MM.1S (cell line): ENCODE results near the gene GLIPR2.

Experiments used
- DNase-seq: peaks from one replicate; pipeline ENCODE4 v3.0.0-alpha.2; 2015
- H2AFZ ChIP-seq: fragments of 300-600 bp; sonication (generic); 2 replicates; pipeline ENCODE4 v1.6.0; 2016; ENCODE audit warnings: antibody characterized with exemption, low read length
- H3F3A ChIP-seq: fragments of 300-600 bp; sonication (generic); 2 replicates; pipeline ENCODE4 v1.6.1; 2016; ENCODE audit warnings: mild to moderate bottlenecking, antibody characterized with exemption, low read length, moderate library complexity, mixed read lengths; ENCODE audit not compliant: insufficient read depth
- H3K27ac ChIP-seq: fragments of 300-600 bp; sonication (generic); 2 replicates; pipeline ENCODE4 v1.5.1; 2016; ENCODE audit warnings: mild to moderate bottlenecking, low read length
- H3K27me3 ChIP-seq: fragments of 300-600 bp; sonication (generic); replicated peaks from 2 replicates; pipeline ENCODE4 v1.6.0; 2016; ENCODE audit warnings: low read length; ENCODE audit not compliant: insufficient read depth
- H3K36me3 ChIP-seq: fragments of 300-600 bp; sonication (generic); replicated peaks from 2 replicates; pipeline ENCODE4 v1.6.1; 2016; ENCODE audit warnings: mild to moderate bottlenecking, low read length, mixed read lengths; ENCODE audit not compliant: insufficient read depth
- H3K4me1 ChIP-seq: fragments of 300-600 bp; sonication (generic); 2 replicates; pipeline ENCODE4 v1.6.1; 2016; ENCODE audit warnings: low read length, mixed read lengths
- H3K4me2 ChIP-seq: fragments of 300-600 bp; sonication (generic); 2 replicates; pipeline ENCODE4 v1.6.0; 2016; ENCODE audit warnings: low read depth, low read length
- H3K4me3 ChIP-seq: fragments of 300-600 bp; sonication (generic); 2 replicates; pipeline ENCODE4 v1.5.1; 2016; ENCODE audit warnings: low read length, mixed read lengths
- H3K79me2 ChIP-seq: fragments of 300-600 bp; sonication (generic); 2 replicates; pipeline ENCODE4 v1.6.1; 2016; ENCODE audit warnings: mixed run types, low read length, mixed read lengths
- H3K9ac ChIP-seq: fragments of 300-600 bp; sonication (generic); 2 replicates; pipeline ENCODE4 v1.6.1; 2016; ENCODE audit warnings: low read length, mixed read lengths
- H3K9me2 ChIP-seq: fragments of 300-600 bp; sonication (generic); replicated peaks from 2 replicates; pipeline ENCODE4 v1.6.1; 2016; ENCODE audit warnings: mild to moderate bottlenecking, low read length, mixed read lengths; ENCODE audit not compliant: insufficient read depth
- H3K9me3 ChIP-seq: fragments of 300-600 bp; sonication (generic); replicated peaks from 2 replicates; pipeline ENCODE4 v1.6.1; 2016; ENCODE audit warnings: mild to moderate bottlenecking, low read length, mixed read lengths; ENCODE audit not compliant: insufficient read depth
- H4K20me1 ChIP-seq: fragments of 300-600 bp; sonication (generic); 2 replicates; pipeline ENCODE4 v1.6.1; 2016; ENCODE audit warnings: mild to moderate bottlenecking, low read length, moderate library complexity, mixed read lengths; ENCODE audit not compliant: insufficient read depth
- EZH2 ChIP-seq: fragments of 300-600 bp; sonication (generic); optimal IDR thresholded peaks from 2 replicates; pipeline ENCODE3; 2017; ENCODE audit warnings: low read depth, mild to moderate bottlenecking, antibody characterized with exemption, low read length, mixed read lengths
- EZH2phosphoT487 ChIP-seq: fragments of 300-600 bp; sonication (generic); IDR thresholded peaks from 2 replicates; pipeline ENCODE4 v1.6.1; 2018; ENCODE audit warnings: antibody characterized with exemption, low read length
- TF ChIP-seq, protein P1 (sequence below): fragments of 300-600 bp; sonication (generic); IDR thresholded peaks from 2 replicates; pipeline ENCODE4 v1.5.1; 2016; ENCODE audit warnings: antibody characterized with exemption, low read length, mixed read lengths

Gene GLIPR2

DNA sequence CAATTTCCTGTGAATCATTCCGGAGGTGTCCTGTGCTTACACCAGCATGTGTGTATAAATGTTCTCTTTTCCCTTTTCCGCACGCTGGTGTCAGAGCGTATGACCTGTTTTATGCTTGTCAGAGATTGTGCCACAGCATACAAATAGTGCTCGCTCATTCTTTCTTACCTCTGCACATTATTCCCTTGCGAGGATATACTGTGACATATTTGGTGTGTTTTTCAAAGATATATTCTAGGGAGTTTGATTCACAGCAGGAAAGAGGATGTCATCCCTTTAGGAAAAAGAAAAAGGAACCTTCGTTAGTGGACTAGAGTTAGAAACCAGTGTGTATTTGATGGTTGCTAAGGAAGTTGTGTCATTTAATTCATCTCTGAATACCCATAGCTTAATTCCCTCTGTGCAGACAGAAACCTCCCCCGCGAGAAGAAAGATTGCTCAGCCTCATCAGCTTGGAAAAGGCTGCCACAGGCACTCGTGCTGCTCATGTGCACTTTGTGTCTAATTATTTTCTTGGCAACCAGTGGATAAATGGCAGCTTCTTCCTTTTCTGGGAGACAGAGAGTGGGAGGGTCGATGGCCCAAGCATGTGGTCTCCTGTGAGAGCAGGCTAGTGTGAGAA lies 17.9 kb downstream of the GLIPR2 start:
- no peak overlapping the region for H3K4me2 ChIP-seq
- H3F3A ChIP-seq: peaks cover 33% of the 10 kb centered on the region
- no peaks in the 10 kb centered on the region for H3K27me3 ChIP-seq
- H3K4me1 ChIP-seq: peaks cover 31% of the 10 kb centered on the region
- no peak overlapping the region for H3K9ac ChIP-seq
- no peak overlapping the region for H3K27ac ChIP-seq
- H3K4me3 ChIP-seq: no peak overlapping the region
- DNase-seq: no peak
- H3K79me2 ChIP-seq: no peaks in the 10 kb centered on the region
- no peaks in the 10 kb centered on the region for H4K20me1 ChIP-seq
- no peaks in the 10 kb centered on the region for H3K36me3 ChIP-seq
- H3K9me2 ChIP-seq: no peaks in the 10 kb centered on the region
- no peak for TF ChIP-seq EZH2phosphoT487
- TF ChIP-seq EZH2: no peak
- TF ChIP-seq, protein P1, sequence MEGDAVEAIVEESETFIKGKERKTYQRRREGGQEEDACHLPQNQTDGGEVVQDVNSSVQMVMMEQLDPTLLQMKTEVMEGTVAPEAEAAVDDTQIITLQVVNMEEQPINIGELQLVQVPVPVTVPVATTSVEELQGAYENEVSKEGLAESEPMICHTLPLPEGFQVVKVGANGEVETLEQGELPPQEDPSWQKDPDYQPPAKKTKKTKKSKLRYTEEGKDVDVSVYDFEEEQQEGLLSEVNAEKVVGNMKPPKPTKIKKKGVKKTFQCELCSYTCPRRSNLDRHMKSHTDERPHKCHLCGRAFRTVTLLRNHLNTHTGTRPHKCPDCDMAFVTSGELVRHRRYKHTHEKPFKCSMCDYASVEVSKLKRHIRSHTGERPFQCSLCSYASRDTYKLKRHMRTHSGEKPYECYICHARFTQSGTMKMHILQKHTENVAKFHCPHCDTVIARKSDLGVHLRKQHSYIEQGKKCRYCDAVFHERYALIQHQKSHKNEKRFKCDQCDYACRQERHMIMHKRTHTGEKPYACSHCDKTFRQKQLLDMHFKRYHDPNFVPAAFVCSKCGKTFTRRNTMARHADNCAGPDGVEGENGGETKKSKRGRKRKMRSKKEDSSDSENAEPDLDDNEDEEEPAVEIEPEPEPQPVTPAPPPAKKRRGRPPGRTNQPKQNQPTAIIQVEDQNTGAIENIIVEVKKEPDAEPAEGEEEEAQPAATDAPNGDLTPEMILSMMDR: no peak
- no peaks in the 10 kb centered on the region for H3K9me3 ChIP-seq
- H2AFZ ChIP-seq: no peak overlapping the region

DNA sequence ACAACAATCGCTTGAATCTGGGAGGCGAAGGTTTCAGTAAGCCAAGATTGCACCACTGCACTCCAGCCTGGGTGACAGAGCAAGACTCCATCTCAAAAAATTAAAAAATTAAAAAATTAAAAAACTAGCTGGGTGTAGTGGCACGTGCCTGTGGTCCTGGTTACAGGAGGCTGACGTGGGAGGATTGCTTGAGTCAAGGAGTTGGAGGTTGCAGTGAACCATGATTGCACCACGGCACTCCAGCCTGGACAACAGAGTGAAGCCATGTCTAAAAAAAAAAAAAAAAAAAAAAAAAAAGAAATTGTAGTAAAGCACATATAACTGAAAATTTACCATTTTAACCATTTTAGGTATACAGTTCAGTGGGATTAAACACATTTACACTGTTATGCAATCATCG lies 19.6 kb downstream of the GLIPR2 start:
- Histone ChIP-seq H2AFZ (no peak overlapping the region), H3K27me3 (no peaks in the 10 kb centered on the region), H3K79me2 (no peaks in the 10 kb centered on the region), H3K4me1 (peaks cover 16% of the 10 kb centered on the region), H4K20me1 (no peaks in the 10 kb centered on the region), H3K4me2 (no peak overlapping the region), H3K36me3 (no peaks in the 10 kb centered on the region), H3K9ac (no peak overlapping the region), H3K9me3 (no peaks in the 10 kb centered on the region), H3K9me2 (no peaks in the 10 kb centered on the region), H3K27ac (no peak overlapping the region), H3F3A (peaks cover 21% of the 10 kb centered on the region), H3K4me3 (no peak overlapping the region)
- TF ChIP-seq, protein P1: no peak
- TF ChIP-seq EZH2phosphoT487 (no peak), EZH2 (no peak)
- no peak for DNase-seq

DNA sequence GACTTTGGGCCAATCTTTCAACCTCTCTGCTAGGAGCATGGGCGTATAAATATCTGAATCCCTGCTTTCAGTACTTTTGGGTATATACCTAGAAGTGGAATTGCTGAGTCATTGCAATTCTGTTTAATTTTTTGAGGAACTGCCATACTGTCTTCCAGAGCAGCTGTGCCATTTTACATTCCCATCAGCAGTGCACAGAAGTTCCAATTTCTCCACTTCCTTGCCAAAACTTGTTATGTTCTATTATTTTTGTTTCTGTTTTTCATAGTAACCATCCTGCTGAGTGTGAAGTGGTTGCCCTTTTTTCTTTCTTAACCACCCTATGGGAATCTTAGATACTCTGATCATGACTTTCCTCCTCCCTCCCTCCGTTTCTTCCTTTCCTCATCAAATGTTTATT lies 21.6 kb downstream of the GLIPR2 start:
- no peak for DNase-seq
- H3K9ac ChIP-seq: no peak overlapping the region
- TF ChIP-seq EZH2 (no peak), EZH2phosphoT487 (no peak)
- TF ChIP-seq, protein P1: no peak
- no peak overlapping the region for H3K27ac ChIP-seq
- H3K36me3 ChIP-seq: no peaks in the 10 kb centered on the region
- peaks cover 8% of the 10 kb centered on the region for H3F3A ChIP-seq
- peaks cover 3% of the 10 kb centered on the region for H3K4me1 ChIP-seq
- H4K20me1 ChIP-seq: no peaks in the 10 kb centered on the region
- no peaks in the 10 kb centered on the region for H3K9me3 ChIP-seq
- H3K79me2 ChIP-seq: no peaks in the 10 kb centered on the region
- no peaks in the 10 kb centered on the region for H3K27me3 ChIP-seq
- no peak overlapping the region for H3K4me3 ChIP-seq
- H3K9me2 ChIP-seq: no peaks in the 10 kb centered on the region
- no peak overlapping the region for H3K4me2 ChIP-seq
- H2AFZ ChIP-seq: no peak overlapping the region
